Ammon's horn (tissue), 1 donor: ENCODE measurements around the gene RAB44.

Experiments
- DNase-seq: peaks from one replicate; pipeline ENCODE4 v3.0.0-alpha.2; 2016; ENCODE audit warnings: low spot score

The RAB44 gene

GRCh38 chr6:36666826-36667591, 30.6 kb upstream of the RAB44 start:
- peak; percentile 83 for DNase-seq

- no peak for DNase-seq
These were observed 29.0 kb upstream of the RAB44 start for GRCh38 chr6:36668591-36668990.

GRCh38 chr6:36669002-36669401, 28.6 kb upstream of the RAB44 start:
- no peak for DNase-seq

- DNase-seq = no peak
These were observed 27.4 kb upstream of the RAB44 start for GRCh38 chr6:36670271-36670670.

- DNase-seq = no peak
These were observed 25.8 kb upstream of the RAB44 start for GRCh38 chr6:36671687-36672375.

- DNase-seq = no peak
These were observed 23.7 kb upstream of the RAB44 start for GRCh38 chr6:36673882-36674281.

GRCh38 chr6:36674942-36675341, 22.7 kb upstream of the RAB44 start:
- DNase-seq = no peak

- no peak for DNase-seq
These were observed 21.2 kb upstream of the RAB44 start for GRCh38 chr6:36676141-36677058.

- DNase-seq = no peak
These were observed 20.4 kb upstream of the RAB44 start for GRCh38 chr6:36677059-36677749.

GRCh38 chr6:36677753-36678487, 19.7 kb upstream of the RAB44 start:
- DNase-seq = no peak

- DNase-seq = peak; percentile 84
These were observed 19.1 kb upstream of the RAB44 start, which contains the start of gene CDKN1A for GRCh38 chr6:36678488-36679042. Gene CDKN1A (plus strand): TSS chr6:36678714. CDS start chr6:36684102, 5,388 bp downstream.

- DNase-seq = no peak
These were observed 18.4 kb upstream of the RAB44 start for GRCh38 chr6:36679043-36679833.

- no peak for DNase-seq
These were observed 15.1 kb upstream of the RAB44 start for GRCh38 chr6:36682328-36683144.

- DNase-seq = no peak
These were observed 14.4 kb upstream of the RAB44 start for GRCh38 chr6:36683145-36683655.

GRCh38 chr6:36683656-36684446, 13.8 kb upstream of the RAB44 start:
- DNase-seq = no peak

- no peak for DNase-seq
These were observed 13.2 kb upstream of the RAB44 start for GRCh38 chr6:36684447-36684812.

GRCh38 chr6:36685166-36685924, 12.3 kb upstream of the RAB44 start:
- DNase-seq = no peak
